A549 (cell line): ENCODE results near the gene CD200R1. TPM values are rescaled to one million over a fixed set of nuclear protein-coding genes. Genes with fewer than 3 reads are reported as not detected.

Experiments
- ATAC-seq, 2 experiments: fragments of 200-7000 bp in 1 of 2; fragments of >200 bp in 1 of 2; cut with Nextera tagmentation in 1 of 2; cut with Tn5 transposase in 1 of 2; 3 replicates each; pipeline versions ENCODE4 v1.8.0 to v1.9.1; 2018 to 2020; ENCODE audit warnings: mild to moderate bottlenecking in 1 of 2, moderate library complexity in 1 of 2
- CTCF ChIA-PET: fragments of 300-600 bp; sonication (Branson Sonifier 250); formaldehyde crosslinking; extraction: SDS; loops from one replicate; lab custom pipeline; 2021; ENCODE audit warnings: antibody characterized with exemption, inconsistent platforms; lab: Yijun Ruan, JAX
- POLR2A ChIA-PET: fragments of 350-600 bp; formaldehyde crosslinking; extraction: SDS; loops from one replicate; lab custom pipeline; 2021; ENCODE audit warnings: antibody characterized with exemption, inconsistent platforms; lab: Yijun Ruan, JAX
- DNase-seq, 2 experiments: peaks; one replicate each; pipeline versions ENCODE4 v3.0.0 to v3.0.0-alpha.2; 2011 to 2016; ENCODE audit warnings: low read depth in 1 of 2, low spot score in 1 of 2
- FAIRE-seq: peaks from 2 replicates; lab custom pipeline; 2011; peaks lifted over from hg19 to GRCh38; lab: Jason Lieb, UNC
- H3K27ac ChIP-seq, 2 experiments: fragments of >200 bp; sonication (Bioruptor Twin); formaldehyde crosslinking; 3 replicates each; pipeline ENCODE4 v1.5.1; 2016 to 2017
- H3K4me1 ChIP-seq: fragments of >200 bp; sonication (Bioruptor Twin); formaldehyde crosslinking; 3 replicates; pipeline ENCODE4 v1.6.1; 2016
- H3K4me2 ChIP-seq: fragments of >200 bp; sonication (Bioruptor Twin); formaldehyde crosslinking; 3 replicates; pipeline ENCODE4 v1.6.1; 2016
- H3K4me3 ChIP-seq: fragments of >200 bp; sonication (Bioruptor Twin); formaldehyde crosslinking; 3 replicates; pipeline ENCODE4 v1.5.1; 2016
- H3K9me3 ChIP-seq: fragments of >200 bp; sonication (Bioruptor Twin); formaldehyde crosslinking; 3 replicates; pipeline ENCODE4 v1.6.1; 2016
- CBX8 ChIP-seq: fragments of 200-600 bp; sonication (generic); IDR thresholded peaks from 2 replicates; pipeline ENCODE4 v1.6.1; 2016
- EHMT2 ChIP-seq: fragments of 200-600 bp; sonication (generic); IDR thresholded peaks from 2 replicates; pipeline ENCODE4 v1.6.1; 2016; ENCODE audit warnings: antibody characterized with exemption, low read depth, mild to moderate bottlenecking, moderate library complexity
- ELK1 ChIP-seq: fragments of 150-350 bp; IDR thresholded peaks from 2 replicates; pipeline ENCODE4 v1.6.1; 2014; ENCODE audit warnings: low read depth, mild to moderate bottlenecking, low read length
- ESRRA ChIP-seq: fragments of 150-350 bp; IDR thresholded peaks from 2 replicates; pipeline ENCODE4 v1.6.1; 2014; ENCODE audit warnings: mild to moderate bottlenecking, low read length, borderline replicate concordance
- FOXS1 ChIP-seq: fragments of 250-450 bp; sonication (Bioruptor Pico); IDR thresholded peaks from 2 replicates; pipeline ENCODE4 v1.5.0; 2020; ENCODE audit warnings: mild to moderate bottlenecking, moderate library complexity
- HDAC2 ChIP-seq: fragments of 200-600 bp; sonication (generic); IDR thresholded peaks from 2 replicates; pipeline ENCODE4 v1.6.1; 2016
- HES2 ChIP-seq: fragments of >200 bp; sonication (Bioruptor Twin); formaldehyde crosslinking; IDR thresholded peaks from 2 replicates; pipeline ENCODE4 v1.6.1; 2016
- HOXA7 ChIP-seq: fragments of 250-450 bp; sonication (Bioruptor Pico); IDR thresholded peaks from 2 replicates; pipeline ENCODE4 v1.5.0; 2020; ENCODE audit warnings: mild to moderate bottlenecking, moderate library complexity
- KDM1A ChIP-seq: fragments of 200-600 bp; sonication (generic); IDR thresholded peaks from 2 replicates; pipeline ENCODE4 v1.6.1; 2016; ENCODE audit warnings: low read depth, mild to moderate bottlenecking
- KDM5A ChIP-seq: fragments of 200-600 bp; sonication (generic); IDR thresholded peaks from 2 replicates; pipeline ENCODE4 v1.6.1; 2016; ENCODE audit warnings: antibody characterized with exemption, mild to moderate bottlenecking
- MYC ChIP-seq: IDR thresholded peaks from 2 replicates; pipeline ENCODE4 v1.6.1; 2012; ENCODE audit warnings: mild to moderate bottlenecking, inconsistent platforms, low read length, improper control_type of control experiment, borderline replicate concordance
- PBX3 ChIP-seq: IDR thresholded peaks from 2 replicates; pipeline ENCODE4 v1.6.1; 2012
- PHF8 ChIP-seq: fragments of 200-600 bp; sonication (generic); IDR thresholded peaks from 2 replicates; pipeline ENCODE4 v1.6.1; 2016; ENCODE audit warnings: low read depth, mild to moderate bottlenecking, antibody characterized with exemption, moderate library complexity, borderline replicate concordance
- POLR2AphosphoS2 ChIP-seq: conservative IDR thresholded peaks from 2 replicates; pipeline ENCODE4 v1.6.1; 2012; ENCODE audit warnings: low read length, improper control_type of control experiment, inconsistent platforms
- RARB ChIP-seq: fragments of 250-450 bp; sonication (Bioruptor Pico); IDR thresholded peaks from 2 replicates; pipeline ENCODE4 v1.8.0; 2021; ENCODE audit warnings: mild to moderate bottlenecking, moderate library complexity
- RCOR1 ChIP-seq: fragments of 150-350 bp; IDR thresholded peaks from 2 replicates; pipeline ENCODE4 v1.6.1; 2014; ENCODE audit warnings: antibody characterized with exemption, low read length, low read depth
- REST ChIP-seq: fragments of 200-600 bp; sonication (generic); IDR thresholded peaks from 2 replicates; pipeline ENCODE4 v1.6.1; 2016; ENCODE audit warnings: antibody characterized with exemption, mild to moderate bottlenecking, moderate library complexity
- RFX5 ChIP-seq: fragments of 450-650 bp; IDR thresholded peaks from 2 replicates; pipeline ENCODE4 v1.7.1; 2014; ENCODE audit warnings: antibody characterized with exemption, mild to moderate bottlenecking, moderate library complexity
- USF2 ChIP-seq: fragments of 450-650 bp; IDR thresholded peaks from 2 replicates; pipeline ENCODE4 v1.6.1; 2014; ENCODE audit warnings: antibody characterized with exemption
- ZNF302 ChIP-seq: fragments of 250-450 bp; sonication (Bioruptor Pico); IDR thresholded peaks from 2 replicates; pipeline ENCODE4 v1.9.0; 2021; ENCODE audit warnings: inconsistent platforms, mild to moderate bottlenecking, moderate library complexity
- WGBS: methylation state at CpG from one replicate; pipeline ENCODE4 v1.1.6; 2017; ENCODE audit errors: missing lambda C conversion rate; 5-methylcytosine and 5-hydroxymethylcytosine counted together
- polyA plus RNA-seq, 4 experiments: library from polyadenylated mRNA; depleted of rRNA in 3 of 4; stranded (reverse); fragments of >200 nt; fragmentation: RNase III in 1 of 4; extraction: RNeasy Plus Mini Kit Qiagen cat#74134 plus additional on column Dnase treatment in 1 of 4; gene quantifications; 2 replicates in 3 of 4; 3 replicates in 1 of 4; pipeline ENCODE4 v1.2.3, GENCODE V29; 2011 to 2017

Gene CD200R1
- polyA plus RNA-seq, 2 of the 4 experiments (the other 2 are of a cell fraction): 0.08 to 0.12 TPM

GRCh38 chr3:112873632-112874031 is 101.3 kb downstream of the CD200R1 start:
- no peak for FAIRE-seq

More at GRCh38 chr3:112873632-112874031, 101.3 kb downstream of the CD200R1 start:
- ChIA-PET POLR2A (no interaction called here), CTCF (no interaction called here)
- H3K4me3 ChIP-seq: no peak overlapping the region
- DNase-seq: no peak
- no peak for TF ChIP-seq RCOR1
- no peak for TF ChIP-seq PHF8
- no peak for TF ChIP-seq ZNF302 (CRISPR knock-in tag)
- TF ChIP-seq PBX3: no peak
- no peak for TF ChIP-seq USF2
- TF ChIP-seq EHMT2: no peak
- TF ChIP-seq RFX5: no peak
- no peak for TF ChIP-seq HOXA7 (CRISPR knock-in tag)
- TF ChIP-seq HDAC2: no peak
- no peak for TF ChIP-seq MYC
- TF ChIP-seq ELK1: no peak
- no peak for TF ChIP-seq KDM1A
- no peak for TF ChIP-seq RARB (CRISPR knock-in tag)
- TF ChIP-seq KDM5A: no peak
- TF ChIP-seq CBX8: no peak
- no peak for TF ChIP-seq HES2
- TF ChIP-seq ESRRA: no peak
- TF ChIP-seq FOXS1 (CRISPR knock-in tag): no peak
- TF ChIP-seq POLR2AphosphoS2: no peak
- TF ChIP-seq REST: no peak
- peaks cover 14% of the 10 kb centered on the region; the same call in 1 of the 3 replicates for H3K9me3 ChIP-seq
- H3K4me2 ChIP-seq: no peak overlapping the region
- H3K27ac ChIP-seq: no peak overlapping the region
- no peak for ATAC-seq
- no peaks in the 10 kb centered on the region for H3K4me1 ChIP-seq
- 55% methylated on average over 2 of the region's 2 CpGs for WGBS
